Measurements from ENCODE around the gene ABCG1.

ABCG1 gene

GRCh38 chr21:42208801-42209490, 10.0 kb upstream of the ABCG1 start:
- no peak for DNase-seq (ENCODE audit: low read depth)
- H3K4me3 ChIP-seq (ENCODE audit: low read length), result no peak overlapping the region
- TF ChIP-seq, protein P1, sequence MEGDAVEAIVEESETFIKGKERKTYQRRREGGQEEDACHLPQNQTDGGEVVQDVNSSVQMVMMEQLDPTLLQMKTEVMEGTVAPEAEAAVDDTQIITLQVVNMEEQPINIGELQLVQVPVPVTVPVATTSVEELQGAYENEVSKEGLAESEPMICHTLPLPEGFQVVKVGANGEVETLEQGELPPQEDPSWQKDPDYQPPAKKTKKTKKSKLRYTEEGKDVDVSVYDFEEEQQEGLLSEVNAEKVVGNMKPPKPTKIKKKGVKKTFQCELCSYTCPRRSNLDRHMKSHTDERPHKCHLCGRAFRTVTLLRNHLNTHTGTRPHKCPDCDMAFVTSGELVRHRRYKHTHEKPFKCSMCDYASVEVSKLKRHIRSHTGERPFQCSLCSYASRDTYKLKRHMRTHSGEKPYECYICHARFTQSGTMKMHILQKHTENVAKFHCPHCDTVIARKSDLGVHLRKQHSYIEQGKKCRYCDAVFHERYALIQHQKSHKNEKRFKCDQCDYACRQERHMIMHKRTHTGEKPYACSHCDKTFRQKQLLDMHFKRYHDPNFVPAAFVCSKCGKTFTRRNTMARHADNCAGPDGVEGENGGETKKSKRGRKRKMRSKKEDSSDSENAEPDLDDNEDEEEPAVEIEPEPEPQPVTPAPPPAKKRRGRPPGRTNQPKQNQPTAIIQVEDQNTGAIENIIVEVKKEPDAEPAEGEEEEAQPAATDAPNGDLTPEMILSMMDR (IDR thresholded peaks at IDR 0.05; ENCODE audit: insufficient read depth, low read depth, low read length, missing control alignments), result no peak

- TF ChIP-seq, protein P1 (IDR thresholded peaks at IDR 0.05; ENCODE audit: insufficient read depth, low read depth, low read length, missing control alignments), result no peak
- no peak overlapping the region for H3K4me3 ChIP-seq (ENCODE audit: low read length)
- DNase-seq (ENCODE audit: low read depth), result peak; percentile 37
These were observed 9.0 kb upstream of the ABCG1 start for GRCh38 chr21:42209801-42210479.

DNA sequence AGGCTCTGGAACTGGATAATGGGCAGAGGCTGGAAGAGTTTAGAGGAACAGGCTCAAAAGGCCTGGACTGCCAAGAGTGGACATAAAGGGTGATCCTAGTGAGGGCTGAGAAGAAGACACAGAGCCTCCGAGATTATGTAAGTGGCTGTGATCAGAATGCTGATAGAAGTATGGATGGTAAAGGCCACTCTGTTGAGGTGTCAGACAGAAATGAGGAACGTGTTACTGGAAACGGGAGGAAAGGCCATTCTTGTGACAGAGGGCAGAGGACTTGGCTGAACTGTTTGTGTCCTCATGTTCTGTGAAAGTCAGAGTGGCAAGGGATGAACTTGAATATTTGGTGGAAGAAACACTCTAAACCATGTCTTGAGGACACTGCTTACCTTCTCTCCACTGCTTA, 6.7 kb upstream of the ABCG1 start:
- no peak for DNase-seq (ENCODE audit: low read depth)
- TF ChIP-seq, protein P1 (IDR thresholded peaks at IDR 0.05; ENCODE audit: insufficient read depth, low read depth, low read length, missing control alignments), result no peak
- no peak overlapping the region for H3K4me3 ChIP-seq (ENCODE audit: low read length)

- TF ChIP-seq, protein P1 (IDR thresholded peaks at IDR 0.05; ENCODE audit: insufficient read depth, low read depth, low read length, missing control alignments), result no peak
- DNase-seq (ENCODE audit: low read depth), result no peak
- H3K4me3 ChIP-seq (ENCODE audit: low read length), result no peak overlapping the region
These were observed 5.7 kb upstream of the ABCG1 start for GRCh38 chr21:42213082-42213774.

DNA sequence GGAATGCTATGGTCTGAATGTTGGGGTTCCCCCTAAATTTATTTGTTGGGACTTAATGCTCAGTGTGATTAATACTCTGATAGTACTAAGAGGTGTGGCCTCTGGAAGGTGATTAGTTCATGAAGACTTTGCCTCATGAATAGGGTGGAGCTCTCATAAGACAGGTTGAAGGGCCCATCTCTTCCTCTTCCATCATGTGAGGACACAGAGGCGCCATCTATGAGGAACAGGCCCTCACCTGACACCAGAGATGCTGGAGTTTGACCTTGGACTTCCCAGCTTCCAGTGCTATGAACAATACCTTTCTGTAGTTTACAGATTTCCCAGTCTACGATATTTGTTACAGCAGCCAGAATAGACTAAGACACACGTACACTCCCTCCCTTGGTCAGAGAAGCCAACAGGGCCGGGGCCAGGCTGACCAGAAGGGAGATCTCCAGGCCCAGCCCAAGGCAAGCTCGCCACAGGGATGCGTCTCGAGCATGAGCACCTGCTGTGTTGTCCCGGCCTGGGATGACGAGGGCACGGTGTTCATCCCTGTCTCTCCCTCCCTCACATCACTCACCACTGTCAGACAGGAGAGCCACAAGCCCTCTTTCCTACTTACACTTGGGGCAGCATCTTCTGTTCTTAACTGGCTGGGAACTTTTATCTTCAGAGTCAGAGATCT, 4.7 kb upstream of the ABCG1 start:
- TF ChIP-seq, protein P1 (IDR thresholded peaks at IDR 0.05; ENCODE audit: insufficient read depth, low read depth, low read length, missing control alignments), result no peak
- no peak for DNase-seq (ENCODE audit: low read depth)
- no peak overlapping the region for H3K4me3 ChIP-seq (ENCODE audit: low read length)

DNA sequence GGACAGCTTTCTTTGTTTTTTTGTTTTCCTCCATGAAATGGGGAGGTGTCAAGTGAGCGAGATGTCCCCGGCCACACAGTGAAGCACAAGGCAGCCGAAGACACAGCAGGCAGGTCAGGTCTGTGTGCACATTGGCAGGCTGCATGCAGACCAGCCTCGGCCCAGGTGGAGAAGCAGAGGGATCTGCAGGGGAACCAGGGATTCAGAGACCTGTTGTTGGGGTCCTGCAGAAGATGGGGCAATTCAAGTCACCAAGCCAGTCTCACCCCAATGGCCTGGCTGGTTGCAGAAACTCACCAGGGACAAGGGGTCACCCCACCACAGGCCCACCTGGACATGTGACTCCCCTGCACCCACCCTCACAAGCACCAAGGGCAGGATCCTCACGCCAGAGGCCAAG, 4.0 kb upstream of the ABCG1 start:
- TF ChIP-seq, protein P1 (IDR thresholded peaks at IDR 0.05; ENCODE audit: insufficient read depth, low read depth, low read length, missing control alignments), result no peak
- H3K4me3 ChIP-seq (ENCODE audit: low read length), result no peak overlapping the region
- no peak for DNase-seq (ENCODE audit: low read depth)

Measured in epithelial cell of esophagus (primary cell).